NT2/D1 (cell line): Measurements from ENCODE around the gene ARSI.

Experiments used
- DNase-seq: peaks from one replicate; pipeline ENCODE4 v3.0.0-alpha.2; 2011; ENCODE audit warnings: low read depth, low spot score
- H3K27me3 ChIP-seq: 2 replicates; pipeline ENCODE4 v1.6.0; 2011; ENCODE audit warnings: mild to moderate bottlenecking; ENCODE audit not compliant: insufficient read length, insufficient read depth
- H3K36me3 ChIP-seq: 2 replicates; pipeline ENCODE4 v1.6.1; 2011; ENCODE audit warnings: mild to moderate bottlenecking, low read length, mixed read lengths; ENCODE audit not compliant: insufficient read depth, insufficient read length
- H3K4me1 ChIP-seq: 2 replicates; pipeline ENCODE4 v1.5.1; 2011; ENCODE audit not compliant: insufficient read depth, insufficient read length
- H3K4me3 ChIP-seq: 2 replicates; pipeline ENCODE4 v1.5.1; 2011; ENCODE audit warnings: low read depth; ENCODE audit not compliant: insufficient read length
- H3K9ac ChIP-seq: 2 replicates; pipeline ENCODE4 v1.6.0; 2011; ENCODE audit warnings: low read depth; ENCODE audit not compliant: insufficient read length
- H3K9me3 ChIP-seq: 2 replicates; pipeline ENCODE4 v1.5.1; 2011; ENCODE audit warnings: mild to moderate bottlenecking, low read length; ENCODE audit not compliant: insufficient read depth
- SUZ12 ChIP-seq: IDR thresholded peaks from 2 replicates; pipeline ENCODE4 v1.6.1; 2011; ENCODE audit not compliant: insufficient read length, insufficient read depth; ENCODE audit errors: extremely low read depth
- YY1 ChIP-seq: IDR thresholded peaks from 2 replicates; pipeline ENCODE4 v1.6.1; 2011; ENCODE audit not compliant: insufficient read length, insufficient read depth
- ZNF274 ChIP-seq: IDR thresholded peaks from 2 replicates; pipeline ENCODE4 v1.6.1; 2011; ENCODE audit warnings: mild to moderate bottlenecking, low read depth, low read length

ARSI gene

DNA sequence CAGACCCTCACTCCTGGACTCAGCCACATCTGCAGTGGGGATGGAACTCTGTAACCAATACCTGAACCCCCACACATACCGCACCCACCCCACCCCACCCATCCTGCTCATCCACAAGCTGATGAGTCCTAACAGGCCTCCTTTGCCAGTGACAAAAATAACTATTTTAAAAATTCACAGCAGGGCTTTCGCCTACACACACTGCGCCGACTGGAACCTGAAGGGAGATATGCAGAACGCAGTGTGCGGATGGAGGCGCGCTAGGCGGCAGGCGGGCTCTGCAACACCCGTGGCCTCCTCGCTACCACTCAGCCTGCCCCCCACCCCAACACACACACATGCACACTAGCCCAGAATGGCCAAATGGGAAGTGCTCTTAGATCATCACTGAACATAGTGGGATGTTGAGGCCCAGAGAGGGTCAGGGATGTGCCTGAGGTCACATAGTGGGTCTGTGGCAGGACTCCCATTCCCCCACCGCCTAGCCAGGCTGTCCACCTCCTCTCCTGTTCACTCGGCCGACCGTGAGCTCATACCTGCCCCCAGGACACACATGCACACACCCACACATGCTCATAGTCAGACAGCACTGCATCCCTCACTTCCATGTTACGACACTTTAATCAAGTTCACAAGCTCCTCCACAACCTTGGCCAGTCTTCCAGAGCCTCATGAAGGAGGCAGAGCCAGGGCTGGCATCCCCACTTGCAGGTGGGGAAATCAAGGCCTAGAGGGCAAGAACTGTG, 6.8 kb downstream of the ARSI start:
- TF ChIP-seq YY1, result no peak
- no peak for TF ChIP-seq ZNF274
- TF ChIP-seq SUZ12, result no peak
- H3K9me3 ChIP-seq, result no peaks in the 10 kb centered on the region
- DNase-seq, result no peak

DNA sequence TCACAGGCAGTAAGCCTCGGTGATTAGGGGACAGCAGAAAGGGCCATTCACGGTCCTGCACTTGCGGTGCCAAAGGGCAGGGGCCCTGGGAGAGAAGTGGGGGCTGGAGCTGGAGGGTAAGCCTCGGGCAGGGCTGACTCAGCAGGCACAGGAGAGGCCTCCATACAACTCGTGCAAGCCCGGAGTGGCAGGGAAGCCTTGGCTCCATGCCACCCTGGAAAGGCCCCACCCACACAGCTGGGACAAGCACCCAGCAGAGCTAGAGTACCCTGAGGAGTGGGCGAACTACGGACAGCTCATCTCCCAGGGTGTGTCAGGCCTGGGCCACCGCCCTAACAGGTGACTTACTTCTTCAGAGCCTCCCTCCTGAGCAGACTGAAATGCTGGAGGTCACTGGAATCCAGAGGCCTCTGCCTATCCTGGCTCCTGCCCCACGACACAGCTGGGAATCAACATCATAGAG, 7.5 kb downstream of the ARSI start:
- Histone ChIP-seq H3K4me3 (no peak overlapping the region), H3K9ac (no peak overlapping the region), H3K27me3 (no peaks in the 10 kb centered on the region), H3K4me1 (peaks cover 3% of the 10 kb centered on the region), H3K9me3 (no peaks in the 10 kb centered on the region), H3K36me3 (peaks cover 24% of the 10 kb centered on the region)
- TF ChIP-seq SUZ12 (no peak), ZNF274 (no peak)
- DNase-seq, result no peak

More for the DNA sequence above, 6.8 kb downstream of the ARSI start:
- Histone ChIP-seq H3K9ac (no peak overlapping the region), H3K4me1 (peaks cover 6% of the 10 kb centered on the region), H3K27me3 (no peaks in the 10 kb centered on the region), H3K36me3 (peaks cover 24% of the 10 kb centered on the region), H3K4me3 (no peak overlapping the region)

DNA sequence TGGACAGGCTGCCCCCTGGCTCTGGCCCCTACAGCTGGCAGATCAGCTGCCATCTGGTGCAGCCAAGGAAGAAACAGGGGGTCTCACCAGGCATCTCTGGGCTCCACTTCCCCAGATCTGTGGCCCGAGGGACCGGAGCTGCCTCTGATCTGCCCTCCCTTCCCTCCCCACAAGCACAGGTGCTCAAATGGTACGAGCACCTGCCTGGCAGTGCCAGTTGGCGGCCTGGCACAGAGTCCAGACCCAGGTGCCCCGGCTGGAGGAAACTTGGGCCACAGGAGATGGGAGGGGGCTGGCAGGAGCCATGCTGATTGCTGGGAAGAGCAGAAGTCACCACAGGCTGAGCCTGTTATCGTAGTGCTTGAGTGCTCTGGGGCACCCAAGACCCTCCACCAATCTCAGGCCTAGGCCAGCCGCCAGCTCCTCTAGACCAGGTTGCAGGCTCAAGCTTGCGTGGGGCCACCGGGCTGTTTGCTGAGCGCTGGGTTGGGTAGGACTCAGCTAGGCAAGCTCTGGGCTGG, 8.1 kb downstream of the ARSI start:
- no peak overlapping the region for H3K9ac ChIP-seq
- TF ChIP-seq YY1, result no peak
- TF ChIP-seq SUZ12, result no peak
- no peaks in the 10 kb centered on the region for H3K27me3 ChIP-seq
- H3K4me3 ChIP-seq, result no peak overlapping the region
- no peak for DNase-seq
- no peaks in the 10 kb centered on the region for H3K9me3 ChIP-seq
- peaks cover 3% of the 10 kb centered on the region for H3K4me1 ChIP-seq
- H3K36me3 ChIP-seq, result peaks cover 24% of the 10 kb centered on the region

DNA sequence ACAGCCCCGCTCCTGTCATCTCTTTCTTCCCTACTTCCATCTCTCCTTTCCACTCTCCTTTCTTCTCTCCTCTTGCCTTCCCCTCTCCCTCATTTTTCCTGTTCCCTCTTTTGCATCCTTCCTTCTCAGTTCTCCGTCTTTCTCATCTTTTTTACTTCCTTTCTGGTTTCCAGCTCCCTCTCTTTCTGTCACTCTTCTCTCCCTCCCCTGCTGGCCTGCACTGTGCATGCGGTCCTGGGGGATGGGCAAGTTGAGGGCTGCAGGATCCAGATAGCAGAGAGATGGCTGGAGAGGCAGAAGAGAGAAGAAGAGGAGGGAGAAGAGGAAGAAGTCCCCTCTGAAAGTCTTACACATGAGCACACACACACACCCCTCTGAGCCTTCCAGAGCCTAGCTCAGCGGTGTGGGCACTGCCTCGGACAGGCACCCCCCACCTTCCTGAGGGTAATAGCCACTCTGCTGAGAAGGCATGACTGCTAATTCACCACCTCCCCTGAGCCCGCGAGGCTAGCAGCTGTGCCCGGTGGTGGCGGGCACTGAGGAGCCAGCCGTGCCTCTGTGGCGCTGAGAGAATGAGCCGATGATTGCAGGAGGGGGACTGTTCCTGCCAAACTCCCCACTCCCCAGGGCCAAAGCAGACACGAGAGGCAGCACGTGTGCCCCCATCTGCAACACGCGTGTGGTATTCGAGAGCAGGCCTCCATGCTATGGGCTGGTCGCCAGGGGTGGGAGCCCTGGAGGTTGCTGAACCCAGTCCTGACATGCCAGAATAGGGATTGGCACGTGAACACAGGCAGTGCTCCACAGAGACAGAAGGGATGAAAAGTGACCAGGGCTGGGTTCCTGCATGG, 9.4 kb downstream of the ARSI start:
- Histone ChIP-seq H3K27me3 (no peaks in the 10 kb centered on the region), H3K4me3 (no peak overlapping the region), H3K4me1 (peaks cover 7% of the 10 kb centered on the region), H3K9me3 (no peaks in the 10 kb centered on the region), H3K9ac (no peak overlapping the region), H3K36me3 (peaks cover 22% of the 10 kb centered on the region)
- DNase-seq, result no peak
- no peak for TF ChIP-seq YY1
- no peak for TF ChIP-seq SUZ12
- TF ChIP-seq ZNF274, result no peak

DNA sequence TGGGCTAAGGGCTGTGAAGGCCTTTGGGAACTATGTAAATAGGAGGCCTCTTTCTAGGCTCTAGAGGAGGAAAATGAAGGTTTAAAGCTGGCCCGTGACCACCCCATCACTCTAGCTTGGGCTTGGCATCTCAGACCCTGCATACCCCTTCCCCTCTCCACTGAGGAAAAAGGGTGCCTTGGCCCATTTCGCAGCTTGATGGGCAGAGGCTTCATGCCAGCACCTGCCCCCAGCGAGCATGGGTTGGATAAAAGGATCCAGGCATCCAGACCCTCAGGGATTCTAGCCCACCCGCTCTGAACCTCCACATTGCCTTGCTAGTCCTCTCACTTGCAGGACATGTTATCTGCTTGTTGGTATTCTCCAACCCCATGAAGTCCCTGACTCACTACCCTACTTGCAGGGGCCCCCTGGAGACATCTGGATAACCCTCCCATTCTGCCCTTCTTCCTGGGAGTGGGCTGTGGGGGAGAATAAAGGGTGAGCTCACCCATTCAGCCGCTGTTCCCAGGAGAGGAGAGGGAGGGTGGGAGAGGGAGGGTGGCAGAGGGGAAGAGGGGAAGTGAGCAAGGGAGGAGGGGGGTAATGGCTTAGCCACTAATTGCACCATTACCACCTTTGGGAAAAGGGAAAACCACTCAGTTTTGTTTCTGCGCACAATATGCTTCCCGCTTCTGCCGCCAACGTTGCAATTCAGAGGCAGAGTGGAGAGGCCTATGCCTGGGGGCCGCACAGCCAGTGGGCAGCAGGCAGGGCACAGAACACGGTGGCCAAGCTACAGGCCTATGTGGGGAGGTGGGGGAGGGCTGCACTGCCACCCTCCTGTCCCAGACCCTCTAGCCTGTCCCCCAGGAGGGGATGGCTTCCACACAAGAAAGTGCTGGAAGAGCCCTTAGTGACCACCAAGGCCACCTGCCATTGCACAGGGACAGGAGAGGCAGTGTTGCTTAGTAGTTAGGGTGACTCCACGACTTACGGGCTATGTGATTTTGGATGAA, 11.0 kb downstream of the ARSI start:
- Histone ChIP-seq H3K27me3 (no peaks in the 10 kb centered on the region), H3K4me3 (no peak overlapping the region), H3K9ac (no peak overlapping the region), H3K36me3 (peaks cover 6% of the 10 kb centered on the region), H3K4me1 (peaks cover 8% of the 10 kb centered on the region), H3K9me3 (no peaks in the 10 kb centered on the region)
- no peak for TF ChIP-seq ZNF274
- no peak for TF ChIP-seq YY1
- DNase-seq, result no peak

DNA sequence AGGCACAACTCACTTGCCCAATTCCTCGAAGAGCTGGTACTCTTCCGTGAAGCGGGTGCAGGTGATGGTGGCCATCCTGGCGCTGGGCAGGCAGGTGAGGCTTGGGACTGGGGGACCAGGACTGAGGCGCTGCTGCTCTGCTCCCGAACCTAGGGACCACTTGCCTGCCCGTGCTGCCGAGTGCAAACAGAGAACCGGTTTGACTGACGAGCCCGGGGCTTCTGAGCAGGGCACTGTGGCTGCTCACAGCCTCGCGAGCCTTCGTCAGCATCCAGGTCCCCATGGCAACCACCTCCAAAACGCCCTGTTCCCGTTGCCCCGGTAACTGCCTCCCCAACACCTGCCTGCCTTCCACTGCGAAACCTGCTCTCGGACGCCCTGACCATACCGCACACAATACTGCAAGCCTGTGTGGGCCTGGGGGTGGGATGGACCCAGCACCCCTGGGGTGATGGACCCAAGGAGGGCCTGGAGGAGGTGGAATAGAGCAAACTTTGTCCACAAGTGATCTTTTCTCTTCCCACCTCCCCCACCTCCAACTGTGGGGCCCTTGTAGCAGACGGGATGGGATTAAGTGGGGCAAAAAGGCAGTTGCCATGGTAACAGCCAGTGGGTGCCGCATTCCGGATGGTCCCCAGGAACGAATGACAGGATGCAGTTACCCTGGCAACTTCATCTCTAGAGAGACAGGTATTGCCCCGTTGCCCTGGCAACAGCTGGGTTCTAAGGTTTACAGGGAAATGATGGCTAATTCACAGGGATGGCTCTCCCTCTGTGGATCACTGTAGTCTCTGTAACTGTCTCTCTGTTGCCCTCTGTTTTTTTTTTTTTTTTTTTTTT, 12.9 kb downstream of the ARSI start, which contains the start of gene CAMK2A:
TSS of gene CAMK2A (minus strand) at position 223 of the 840 bp plus-strand sequence. CDS start at position 75, 148 bp downstream.
- H3K9ac ChIP-seq, result no peak within 1 kb of the TSS
- H3K9me3 ChIP-seq, result no peaks in the 10 kb centered on the region
- TF ChIP-seq ZNF274 (no peak), YY1 (no peak), SUZ12 (no peak)
- peaks cover 8% of the 10 kb centered on the region for H3K4me1 ChIP-seq
- no peak within 1 kb of the TSS for H3K4me3 ChIP-seq
- no peaks in the 10 kb centered on the region for H3K27me3 ChIP-seq
- no peaks in the 10 kb centered on the region for H3K36me3 ChIP-seq
- no peak for DNase-seq
